Psoas muscle (tissue), 8 donors: ENCODE results near the gene WBP1L. TPM values are rescaled to one million over a fixed set of nuclear protein-coding genes. Genes with fewer than 3 reads are reported as not detected.
"Not testable (repeated sequence)": the region's sequence is repeated elsewhere in the genome, so short reads cannot be mapped to it uniquely, and the experiment has no call there.

ENCODE experiments used
- ATAC-seq, 4 donors: fragments of 200-7000 bp; cut with Tn5 transposase; one replicate each; pipeline ENCODE4 v1.9.1; 2020; ENCODE audit warnings: moderate library complexity in 3 of 4, mild to moderate bottlenecking in 2 of 4
- DNase-seq, 2 donors: peaks; one replicate each; pipeline ENCODE4 v3.0.0-alpha.2; 2020
- H3K27ac ChIP-seq: fragments of 200-600 bp; one replicate; pipeline ENCODE4 v1.8.0; 2022
- H3K27me3 ChIP-seq, 3 donors: fragments of 200-600 bp in 1 of 3; one replicate each; pipeline versions ENCODE4 v1.6.1 to v1.8.0; 2013 to 2022; ENCODE audit warnings: low read length in 2 of 3, mild to moderate bottlenecking in 2 of 3, moderate library complexity in 1 of 3; ENCODE audit not compliant: insufficient read depth in 3 of 3
- H3K36me3 ChIP-seq, 2 donors: fragments of 200-600 bp in 1 of 2; one replicate each; pipeline versions ENCODE4 v1.6.1 to v1.8.0; 2013 to 2022; ENCODE audit warnings: low read depth in 1 of 2, mild to moderate bottlenecking in 1 of 2, moderate library complexity in 1 of 2; ENCODE audit not compliant: insufficient read depth in 1 of 2
- H3K4me1 ChIP-seq: fragments of 200-600 bp; one replicate; pipeline ENCODE4 v1.8.0; 2022
- H3K4me3 ChIP-seq: fragments of 200-600 bp; one replicate; pipeline ENCODE4 v1.8.0; 2022; ENCODE audit warnings: mild to moderate bottlenecking
- H3K9me3 ChIP-seq: fragments of 200-600 bp; one replicate; pipeline ENCODE4 v1.8.0; 2022
- CTCF ChIP-seq: fragments of 200-600 bp; IDR thresholded peaks from one replicate; pipeline ENCODE4 v1.8.0; 2022; ENCODE audit warnings: antibody characterized with exemption
- WGBS, 3 donors: extraction: QIAGEN DNeasy Blood & Tissue Kit; methylation state at CpG; one replicate each; pipeline versions ENCODE4 v1.1.6 to v1.1.7; 2013; 5-methylcytosine and 5-hydroxymethylcytosine counted together
- intact Hi-C, 2 donors: fragments of 100-400 bp; cut with DNase I; formaldehyde crosslinking; loops; one replicate each; pipeline versions ENCODE4 v1.11.0 to v1.14.2; 2022
- polyA plus RNA-seq, 3 donors: library from polyadenylated mRNA; stranded (reverse); fragments of 200-250 nt; gene quantifications; one replicate each; pipeline ENCODE4 v1.2.3, GENCODE V29; 2013
- total RNA-seq, 4 donors: library from RNA; stranded (reverse); fragmentation: NEBNext Ultra II Directional in 2 of 4; extraction: Animal tissue kit (Norgen Biotek cat#: 25700) in 2 of 4; gene quantifications; one replicate each; pipeline versions ENCODE4 v1.2.1 to v1.2.4, GENCODE V29; 2021 to 2023
- donor health status: healthy with polysubstance abuse.
- donor health status: DM: no; HTN: no; CAD: no; lungs with moderate emphysema.
- donor health status: Bipolar disorder and iron deficiency.
- donor health status: healthy.
- donor health status: DM: yes; HTN: yes; CAD: no.
- donor health status: DM: no; HTN: no; CAD: no.
- donor health status: DM: no; HTN: no; CAD: no.
- donor health status: DM: yes; HTN: yes; CAD: no.

Gene WBP1L
- total and polyA plus RNA-seq, 7 donors: 26.4 to 77.2 (median 54.1) TPM

GRCh38 chr10:102845352-102845902 is 101.7 kb downstream of the WBP1L start:
- Histone ChIP-seq H3K4me3 (no peak overlapping the region), H3K9me3 (no peaks in the 10 kb centered on the region), H3K36me3 (peaks cover 0 to 4% of the 10 kb centered on the region in 2 donors), H3K27ac (no peak overlapping the region), H3K4me1 (no peaks in the 10 kb centered on the region), H3K27me3 (peaks cover 0 to 10% (median 0%) of the 10 kb centered on the region in 3 donors)
- intact Hi-C loops: no loop called here
- ATAC-seq (no peak), DNase-seq (no peak)
- no peak for TF ChIP-seq CTCF
- WGBS, 3 donors: 78 to 88% (median 82%) methylated on average over 9 of the region's 9 CpGs

DNA sequence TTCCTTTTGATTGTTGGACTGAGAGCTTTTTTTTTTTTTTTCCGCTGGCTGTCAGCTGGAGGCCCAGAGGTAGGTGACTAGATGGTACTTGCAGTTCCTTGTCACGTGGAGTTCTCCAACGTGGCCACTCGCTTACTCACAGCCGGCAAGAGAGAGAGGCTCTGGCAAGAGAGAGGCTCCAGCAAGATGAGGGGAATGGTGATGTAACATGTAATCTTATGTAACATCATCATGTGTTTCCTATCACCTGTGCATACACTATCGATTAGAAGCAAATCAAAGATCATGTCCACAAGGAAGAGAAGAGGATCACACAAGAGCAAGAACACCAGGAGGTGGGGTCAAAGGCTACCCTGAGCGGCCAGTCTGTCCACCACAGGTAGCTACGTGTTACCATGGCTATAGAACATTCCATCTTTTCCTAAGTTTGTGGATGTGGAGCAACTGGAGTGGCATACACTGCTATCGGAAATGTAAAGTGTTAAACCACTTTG is 106.3 kb downstream of the WBP1L start:
- Histone ChIP-seq H3K9me3 (no peaks in the 10 kb centered on the region), H3K4me3 (no peak overlapping the region), H3K27ac (no peak overlapping the region), H3K4me1 (peaks cover 7% of the 10 kb centered on the region), H3K36me3 (peaks cover 0 to 4% of the 10 kb centered on the region in 2 donors), H3K27me3 (no peaks in the 10 kb centered on the region)
- no peak for ATAC-seq
- DNase-seq: no peak
- TF ChIP-seq CTCF: no peak
- intact Hi-C loops: no loop called here
- 80 to 90% (median 85%) methylated on average over 9 of the region's 9 CpGs for whole genome bisulfite sequencing, 3 donors

- intact Hi-C loops, DNase-seq, H3K27me3 ChIP-seq, H3K27ac ChIP-seq, ATAC-seq, H3K9me3 ChIP-seq, H3K36me3 ChIP-seq: not testable (repeated sequence)
- WGBS, 3 donors: 93 to 95% (median 94%) methylated on average over 7 of the region's 7 CpGs
- peaks cover 22% of the 10 kb centered on the region for H3K4me1 ChIP-seq
- H3K4me3 ChIP-seq: peak overlapping the region; percentile 73
Measured at GRCh38 chr10:102853237-102853636, 109.5 kb downstream of the WBP1L start.

DNA sequence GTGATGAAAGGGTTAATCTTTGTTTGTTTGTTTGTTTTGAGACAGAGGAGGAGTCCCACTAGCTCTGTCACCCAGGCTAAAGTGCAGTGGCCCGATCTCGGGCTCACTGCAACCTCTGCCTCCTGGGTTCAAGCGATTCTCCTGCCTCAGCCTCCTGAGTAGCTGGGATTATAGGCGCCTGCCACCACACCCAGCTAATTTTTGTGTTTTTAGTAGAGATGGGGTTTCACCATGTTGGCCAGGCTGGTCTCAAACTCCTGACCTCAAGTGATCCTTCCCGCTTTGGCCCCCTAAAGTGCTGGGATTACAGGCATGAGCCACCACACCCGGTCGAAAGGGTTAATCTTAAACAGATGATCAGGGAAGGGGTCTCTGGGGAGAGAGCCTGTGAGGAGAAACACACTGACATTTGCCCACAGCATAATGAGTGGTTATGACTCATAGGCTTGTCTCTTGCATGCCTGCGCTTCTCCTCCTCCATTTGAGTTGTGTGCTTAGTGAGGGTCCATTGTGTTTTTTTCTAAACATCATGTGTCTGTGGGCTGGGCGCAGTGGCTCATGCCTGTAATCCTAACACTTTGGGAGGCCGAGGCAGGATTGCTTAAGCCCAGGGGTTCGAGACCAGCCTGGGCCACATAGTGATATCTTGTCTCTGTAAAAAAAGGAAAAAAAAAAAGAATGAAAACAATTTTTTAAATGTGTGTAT is 112.1 kb downstream of the WBP1L start:
- H3K27ac ChIP-seq, intact Hi-C loops, H3K27me3 ChIP-seq, H3K4me3 ChIP-seq, H3K36me3 ChIP-seq, ATAC-seq, DNase-seq, H3K9me3 ChIP-seq: not testable (repeated sequence)
- H3K4me1 ChIP-seq: peaks cover 22% of the 10 kb centered on the region
- whole genome bisulfite sequencing, 3 donors: 60 to 64% (median 60%) methylated on average over 10 to 11 of the region's 11 CpGs

DNA sequence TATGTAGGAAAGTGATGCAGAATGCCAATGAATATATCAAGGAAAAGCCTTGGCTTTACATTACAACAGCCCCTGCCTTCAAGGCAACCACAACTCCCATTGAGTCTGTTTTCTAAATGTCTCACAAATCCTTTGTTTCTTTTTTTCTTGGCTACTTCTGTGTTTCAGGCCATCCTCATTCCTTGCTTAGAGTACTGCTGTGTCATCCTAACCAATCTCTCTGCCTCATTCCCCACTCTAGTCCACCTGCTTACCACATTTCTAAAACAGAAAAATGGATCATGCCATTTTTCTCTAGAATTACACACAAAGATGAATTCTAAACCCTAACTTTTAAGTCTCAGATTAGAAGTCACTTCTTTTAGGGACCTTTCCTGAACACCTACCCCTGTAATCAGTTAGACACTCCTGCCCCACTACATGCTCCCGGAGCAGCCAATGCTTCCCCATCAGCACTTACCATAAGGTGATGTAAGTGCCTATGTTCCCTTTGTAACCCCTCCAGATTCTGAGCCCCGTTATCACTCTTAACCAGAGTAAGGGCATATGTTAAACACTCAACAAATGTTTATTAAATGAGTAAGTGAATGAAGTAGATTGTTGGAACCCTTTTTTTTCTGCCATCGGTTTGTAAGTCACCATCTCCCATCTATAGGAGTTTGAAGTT is 113.1 kb downstream of the WBP1L start:
- 88 to 91% (median 89%) methylated on average over 3 of the region's 3 CpGs for WGBS, 3 donors
- Histone ChIP-seq H3K4me1 (peaks cover 22% of the 10 kb centered on the region), H3K36me3 (peaks cover 0 to 18% of the 10 kb centered on the region in 2 donors), H3K27ac (no peak overlapping the region), H3K9me3 (no peaks in the 10 kb centered on the region), H3K4me3 (no peak overlapping the region), H3K27me3 (no peaks in the 10 kb centered on the region)
- intact Hi-C loops: no loop called here
- ATAC-seq: no peak
- DNase-seq: no peak
- TF ChIP-seq CTCF: no peak
